K562 (cell line): ENCODE data around the gene PTPRF.

Experiments used
- ARID1B ChIP-seq: fragments of 450-650 bp; IDR thresholded peaks from 2 replicates; pipeline ENCODE4 v1.6.1; 2016; ENCODE audit warnings: antibody characterized with exemption, mild to moderate bottlenecking, inconsistent platforms
- CBX3 ChIP-seq, 2 experiments: IDR thresholded peaks; 1 replicate in 1 of 2; 2 replicates in 1 of 2; pipeline ENCODE4 v1.6.1; 2012; ENCODE audit warnings: inconsistent platforms in 2 of 2, low read length in 2 of 2, borderline replicate concordance in 1 of 2, control low read depth in 1 of 2
- CTCF ChIP-seq, 3 experiments: IDR thresholded peaks in 2 of 3; conservative IDR thresholded peaks in 1 of 3; 2 replicates each; pipeline ENCODE4 v1.5.1; 2011 to 2012; ENCODE audit warnings: low read length in 3 of 3, mild to moderate bottlenecking in 3 of 3, control low read depth in 2 of 3, improper control_type of control experiment in 1 of 3, inconsistent platforms in 1 of 3, low read depth in 1 of 3, mixed read lengths in 1 of 3, moderate library complexity in 1 of 3; ENCODE audit not compliant: insufficient read depth in 2 of 3
- KDM1A ChIP-seq, 2 experiments: fragments of 450-650 bp; IDR thresholded peaks; 2 replicates each; pipeline ENCODE4 v1.6.1; 2016; ENCODE audit warnings: mild to moderate bottlenecking in 2 of 2
- MEF2D ChIP-seq: conservative IDR thresholded peaks from 2 replicates; pipeline ENCODE4 v1.6.1; 2016; ENCODE audit warnings: low read depth, missing genetic modification characterization, missing compliant biosample characterization
- NR0B1 ChIP-seq: fragments of 450-650 bp; IDR thresholded peaks from one replicate; pipeline ENCODE4 v1.6.1; 2018; ENCODE audit warnings: mild to moderate bottlenecking, moderate library complexity; ENCODE audit not compliant: partially characterized antibody
- PREB ChIP-seq: sonication (generic); formaldehyde crosslinking; IDR thresholded peaks from 2 replicates; pipeline ENCODE4 v1.8.1; 2023; ENCODE audit warnings: mild to moderate bottlenecking, missing genetic modification reagents
- RAD21 ChIP-seq, 2 experiments: fragments of 250-450 bp in 1 of 2; fragments of 450-650 bp in 1 of 2; sonication (Bioruptor Pico) in 1 of 2; formaldehyde crosslinking in 1 of 2; IDR thresholded peaks in 1 of 2; conservative IDR thresholded peaks in 1 of 2; 2 replicates each; pipeline versions ENCODE4 v1.4.0 to v1.8.0; 2020 to 2022; ENCODE audit warnings: mild to moderate bottlenecking in 2 of 2, moderate library complexity in 1 of 2
- RFX5 ChIP-seq: IDR thresholded peaks from 2 replicates; pipeline ENCODE4 v1.6.1; 2011; ENCODE audit warnings: low read depth, mild to moderate bottlenecking, improper control_type of control experiment, low read length
- ZNF274 ChIP-seq: IDR thresholded peaks from 2 replicates; pipeline ENCODE4 v1.6.1; 2011; ENCODE audit warnings: low read depth, mild to moderate bottlenecking, low read length, moderate library complexity, borderline replicate concordance

- TF ChIP-seq PREB (CRISPR knock-in tag) (no peak), NR0B1 (no peak), CTCF (IDR thresholded peaks at IDR 0.05 in 2 of 3, conservative IDR thresholded peaks at IDR 0.05 in 1 of 3; ENCODE audit: insufficient read depth in 2 of 3, low read depth in 1 of 3, low read length in 3 of 3) (no peak), ARID1B (no peak), RFX5 (no peak), RAD21 (CRISPR knock-in tag; conservative IDR thresholded peaks at IDR 0.05 in 1 of 2, IDR thresholded peaks at IDR 0.05 in 1 of 2) (no peak), CBX3 (IDR thresholded peaks at IDR 0.05; ENCODE audit: borderline replicate concordance in 1 of 2, low read length in 2 of 2) (no peak), KDM1A (IDR thresholded peaks at IDR 0.05) (no peak), ZNF274 (no peak), MEF2D (tag) (no peak)
These were observed 113.9 kb downstream of the PTPRF start for GRCh38 chr1:43644558-43644957.
